ENCODE data around the gene OBSCN. TPM values are rescaled to one million over a fixed set of nuclear protein-coding genes. Genes with fewer than 3 reads are reported as not detected.

Gene OBSCN
- total RNA-seq, 2 experiments from 2014 or later, result 29.5 to 45.2 TPM

- Histone ChIP-seq H3K9me3 (ENCODE audit: low read length) (no peaks in the 10 kb centered on the region), H3K4me2 (ENCODE audit: low read length) (no peak overlapping the region), H2AFZ (ENCODE audit: low read length) (no peak overlapping the region), H4K20me1 (ENCODE audit: insufficient read depth, low read length) (no peaks in the 10 kb centered on the region), H3K27ac (ENCODE audit: low read depth, low read length, poor library complexity, severe bottlenecking) (no peak overlapping the region), H3K4me3 (ENCODE audit: low read depth, low read length, poor library complexity, severe bottlenecking) (no peak overlapping the region), H3K4me1 (ENCODE audit: insufficient read depth, low read length, poor library complexity, severe bottlenecking) (no peaks in the 10 kb centered on the region), H3K9me2 (ENCODE audit: insufficient read depth, low read length) (no peaks in the 10 kb centered on the region), H3K79me2 (ENCODE audit: insufficient read depth, low read depth, low read length) (no peaks in the 10 kb centered on the region), H3K36me3 (ENCODE audit: insufficient read depth, low read length) (no peaks in the 10 kb centered on the region)
- ChIA-PET POLR2A (no interaction called here), CTCF (ENCODE audit: unreplicated experiment) (no interaction called here)
- DNase-seq (ENCODE audit: low spot score), result no peak
- TF ChIP-seq EZH2phosphoT487 (IDR thresholded peaks at IDR 0.05; ENCODE audit: borderline replicate concordance, low read depth, low read length) (no peak), CTCF (conservative IDR thresholded peaks at IDR 0.05; ENCODE audit: low read length) (no peak)
- BruUV-seq (replicated peaks), result no TSS peak
- intact Hi-C loops (cut with micrococcal nuclease; ENCODE audit: unreplicated experiment), result no loop called here
These were observed 131.3 kb downstream of the OBSCN start for GRCh38 chr1:228339059-228339704.

DNA sequence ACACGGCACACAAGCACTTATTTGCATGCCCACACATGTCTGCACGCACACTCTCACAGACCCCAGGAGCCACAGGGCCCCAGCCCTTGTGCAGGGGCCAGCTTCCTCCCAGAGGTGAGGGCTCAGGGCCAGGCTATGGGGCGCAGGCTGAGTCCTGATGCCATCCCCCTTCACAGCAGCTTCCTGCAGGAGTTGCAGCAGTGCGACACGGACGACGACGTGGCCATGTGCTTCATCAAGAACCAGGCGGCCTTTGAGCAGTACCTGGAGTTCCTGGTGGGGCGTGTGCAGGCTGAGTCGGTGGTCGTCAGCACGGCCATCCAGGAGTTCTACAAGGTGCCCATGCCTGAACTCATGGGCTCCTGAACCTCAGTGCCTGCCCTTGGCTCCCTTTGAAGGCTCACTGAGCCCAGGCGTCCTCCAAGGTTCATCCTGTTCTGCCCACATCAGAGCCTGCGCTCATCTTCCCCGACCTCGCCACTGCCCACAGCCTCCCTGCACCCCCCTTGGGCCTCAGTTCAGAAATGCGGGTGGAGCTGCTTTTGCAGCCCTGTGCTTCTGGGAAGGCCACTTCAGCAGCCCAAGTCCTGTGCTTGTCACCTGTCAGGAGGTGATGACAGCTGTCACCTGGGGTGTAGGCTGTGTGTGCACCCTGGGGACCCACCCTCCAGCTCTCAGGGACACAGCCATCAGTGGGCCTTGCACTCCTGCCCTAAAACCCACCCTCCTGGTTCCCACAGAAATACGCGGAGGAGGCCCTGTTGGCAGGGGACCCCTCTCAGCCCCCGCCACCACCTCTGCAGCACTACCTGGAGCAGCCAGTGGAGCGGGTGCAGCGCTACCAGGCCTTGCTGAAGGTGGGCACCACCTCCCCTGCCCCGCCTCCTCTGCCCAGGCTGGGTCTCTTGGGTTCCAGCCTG, 132.2 kb downstream of the OBSCN start:
- intact Hi-C loops (cut with micrococcal nuclease; ENCODE audit: unreplicated experiment), result loop anchor here (5.0 to 10.0 kb wide), 2 partner anchors 115 to 177 kb away; a partner anchor contains a TSS
- H3K79me2 ChIP-seq (ENCODE audit: insufficient read depth, low read depth, low read length), result no peaks in the 10 kb centered on the region
- ChIA-PET POLR2A (no interaction called here), CTCF (ENCODE audit: unreplicated experiment) (no interaction called here)
- H3K36me3 ChIP-seq (ENCODE audit: insufficient read depth, low read length), result no peaks in the 10 kb centered on the region
- H3K27ac ChIP-seq (ENCODE audit: low read depth, low read length, poor library complexity, severe bottlenecking), result no peak overlapping the region
- no peaks in the 10 kb centered on the region for H3K4me1 ChIP-seq (ENCODE audit: insufficient read depth, low read length, poor library complexity, severe bottlenecking)
- H4K20me1 ChIP-seq (ENCODE audit: insufficient read depth, low read length), result no peaks in the 10 kb centered on the region
- no peak for TF ChIP-seq CTCF (conservative IDR thresholded peaks at IDR 0.05; ENCODE audit: low read length)
- TF ChIP-seq EZH2phosphoT487 (IDR thresholded peaks at IDR 0.05; ENCODE audit: borderline replicate concordance, low read depth, low read length), result no peak
- no peak overlapping the region for H3K4me2 ChIP-seq (ENCODE audit: low read length)
- H2AFZ ChIP-seq (ENCODE audit: low read length), result no peak overlapping the region
- no peak for DNase-seq (ENCODE audit: low spot score)
- H3K9me3 ChIP-seq (ENCODE audit: low read length), result no peaks in the 10 kb centered on the region
- no peaks in the 10 kb centered on the region for H3K9me2 ChIP-seq (ENCODE audit: insufficient read depth, low read length)
- no peak overlapping the region for H3K4me3 ChIP-seq (ENCODE audit: low read depth, low read length, poor library complexity, severe bottlenecking)
- BruUV-seq (replicated peaks), result no TSS peak

Measured in OCI-LY7 (cell line).